ENCODE results near the gene DKK2.

- TF ChIP-seq CTCF (IDR thresholded peaks at IDR 0.05; ENCODE audit: low read length) (no peak), EZH2 (IDR thresholded peaks at IDR 0.05; ENCODE audit: borderline replicate concordance, low read length) (no peak)
These were observed 105.6 kb downstream of the DKK2 start for GRCh38 chr4:106930522-106930921.
